Activated naive CD4-positive, alpha-beta T cell treated with anti-CD3 and anti-CD28 coated beads for 36 hours (primary cell): ENCODE measurements around the gene USF3. TPM values are rescaled to one million over a fixed set of nuclear protein-coding genes. Genes with fewer than 3 reads are reported as not detected.

Experiments
- CTCF ChIA-PET: fragments of 350-600 bp; sonication (Branson Sonifier 250); formaldehyde crosslinking; loops from one replicate; lab custom pipeline; 2021; ENCODE audit warnings: antibody characterized with exemption; lab: Charles Lee
- DNase-seq: peaks from one replicate; pipeline ENCODE4 v3.0.0-alpha.2; 2020
- H3K27ac Mint-ChIP-seq: one replicate; pipeline ENCODE4 v1.8.0; 2021; ENCODE audit warnings: mild to moderate bottlenecking, mixed read lengths
- H3K27me3 Mint-ChIP-seq: one replicate; pipeline ENCODE4 v1.8.0; 2021; ENCODE audit warnings: low read depth, mixed read lengths
- H3K36me3 Mint-ChIP-seq: one replicate; pipeline ENCODE4 v1.8.0; 2021; ENCODE audit warnings: low read depth, mixed read lengths
- H3K4me1 Mint-ChIP-seq: one replicate; pipeline ENCODE4 v1.8.0; 2021; ENCODE audit warnings: low read depth, mixed read lengths
- H3K4me3 Mint-ChIP-seq: one replicate; pipeline ENCODE4 v1.8.0; 2021; ENCODE audit warnings: mild to moderate bottlenecking, moderate library complexity, mixed read lengths
- H3K9me3 Mint-ChIP-seq: one replicate; pipeline ENCODE4 v1.8.0; 2021; ENCODE audit warnings: mixed read lengths
- intact Hi-C: fragments of 100-400 bp; cut with micrococcal nuclease; formaldehyde crosslinking; loops from one replicate; pipeline ENCODE4 v1.15.1; 2023
- total RNA-seq, 2 experiments: library from RNA; stranded (reverse); gene quantifications; one replicate each; pipeline ENCODE4 v1.2.3, GENCODE V29; 2021

USF3 gene
- total RNA-seq, 2 experiments from 2014 or later: 7.5 to 7.9 TPM

GRCh38 chr3:113697500-113698090, 1.2 kb upstream of the USF3 start:
- H3K4me1 Mint-ChIP-seq: peaks cover 25% of the 10 kb centered on the region
- no peaks in the 10 kb centered on the region for H3K27me3 Mint-ChIP-seq
- intact Hi-C loops: loop anchor here (1.0 to 2.0 kb wide), 3 partner anchors 39 to 516 kb away; partner anchors contain the start of gene GRAMD1C
- DNase-seq: no peak
- CTCF ChIA-PET: interaction anchor here (3.1 kb wide), 1 partner anchor 47 kb away, joined by 16 read pairs; the partner anchor contains the start of gene NAA50
- no peaks in the 10 kb centered on the region for H3K9me3 Mint-ChIP-seq
- no peak overlapping the region for H3K27ac Mint-ChIP-seq
- peaks cover 2% of the 10 kb centered on the region for H3K36me3 Mint-ChIP-seq
- no peak overlapping the region for H3K4me3 Mint-ChIP-seq

DNA sequence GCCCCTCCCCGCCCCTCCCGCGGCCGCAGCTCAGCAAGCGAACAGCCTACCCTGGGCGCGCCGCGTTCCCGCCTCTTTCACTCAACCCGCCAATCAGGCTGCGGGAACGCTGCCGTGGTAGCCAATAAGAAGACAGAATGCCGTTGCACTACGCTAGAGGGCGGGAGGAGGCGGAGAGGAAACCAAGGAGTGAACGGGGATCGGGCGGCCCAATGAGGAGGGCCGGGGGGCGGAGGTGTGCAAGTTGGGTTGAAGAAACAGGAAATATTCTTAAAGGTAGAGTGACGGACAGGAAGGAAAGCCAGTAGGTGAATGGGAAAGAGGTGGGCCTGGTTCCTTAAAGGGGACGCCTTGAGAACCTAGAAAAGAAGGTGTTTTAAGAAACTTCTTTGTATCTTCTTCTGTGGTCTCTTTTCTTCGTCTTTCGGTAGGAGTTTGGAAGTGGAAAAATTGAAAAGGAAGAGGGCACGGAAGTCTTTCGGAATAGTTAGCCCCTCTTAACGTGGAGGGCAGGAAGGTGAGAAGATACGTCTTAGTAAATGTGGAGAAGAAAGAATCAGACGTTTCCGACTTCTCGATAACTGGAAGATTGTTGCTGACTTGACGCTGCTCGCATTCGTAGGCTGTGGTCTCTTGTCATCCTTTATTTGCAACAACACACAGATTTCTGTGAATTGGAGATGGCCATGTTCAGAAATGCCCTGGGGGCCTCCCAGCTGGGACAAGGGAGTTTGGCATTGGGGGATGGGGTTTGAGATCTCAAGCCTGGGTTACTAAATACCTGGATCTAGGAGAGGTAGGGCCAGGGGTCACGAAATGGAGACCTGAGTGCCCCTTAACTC, 437 bp upstream of the USF3 start:
- H3K36me3 Mint-ChIP-seq: peaks cover 2% of the 10 kb centered on the region
- peaks cover 25% of the 10 kb centered on the region for H3K4me1 Mint-ChIP-seq
- H3K9me3 Mint-ChIP-seq: no peaks in the 10 kb centered on the region
- intact Hi-C loops: loop anchor here (1.0 to 2.0 kb wide), 13 partner anchors 40 to 1450 kb away; partner anchors contain the start of genes CCDC191, GRAMD1C, NAA50 and QTRT2
- H3K27me3 Mint-ChIP-seq: no peaks in the 10 kb centered on the region
- no peak overlapping the region for H3K4me3 Mint-ChIP-seq
- H3K27ac Mint-ChIP-seq: no peak overlapping the region
- CTCF ChIA-PET: interaction anchor here (3.1 kb wide), 1 partner anchor 48 kb away, joined by 16 read pairs; the partner anchor contains the start of gene NAA50
- peak; percentile 99 for DNase-seq

DNA sequence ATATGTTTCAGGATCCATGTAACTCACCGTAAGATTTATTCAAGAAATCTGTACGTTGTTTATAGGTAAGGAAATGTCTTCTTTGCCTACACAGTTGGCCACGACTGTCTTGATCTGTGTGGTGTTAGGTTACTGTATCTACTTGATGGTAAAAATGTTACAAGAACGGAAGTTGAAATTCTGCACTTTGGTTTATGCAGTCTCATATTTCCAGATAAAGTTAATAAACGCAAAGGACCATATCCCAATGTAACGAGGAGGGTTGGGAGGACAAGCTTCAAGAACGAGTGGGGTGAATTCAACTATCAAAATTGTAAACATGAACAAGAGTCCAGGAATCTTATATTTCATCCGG, 1.0 kb downstream of the USF3 start:
- Mint-ChIP-seq H3K27ac (peak overlapping the region; percentile 96), H3K4me1 (peaks cover 25% of the 10 kb centered on the region), H3K4me3 (peak overlapping the region; percentile 99), H3K9me3 (no peaks in the 10 kb centered on the region), H3K27me3 (no peaks in the 10 kb centered on the region), H3K36me3 (peaks cover 2% of the 10 kb centered on the region)
- DNase-seq: no peak
- CTCF ChIA-PET: no interaction called here
- intact Hi-C loops: no loop called here

DNA sequence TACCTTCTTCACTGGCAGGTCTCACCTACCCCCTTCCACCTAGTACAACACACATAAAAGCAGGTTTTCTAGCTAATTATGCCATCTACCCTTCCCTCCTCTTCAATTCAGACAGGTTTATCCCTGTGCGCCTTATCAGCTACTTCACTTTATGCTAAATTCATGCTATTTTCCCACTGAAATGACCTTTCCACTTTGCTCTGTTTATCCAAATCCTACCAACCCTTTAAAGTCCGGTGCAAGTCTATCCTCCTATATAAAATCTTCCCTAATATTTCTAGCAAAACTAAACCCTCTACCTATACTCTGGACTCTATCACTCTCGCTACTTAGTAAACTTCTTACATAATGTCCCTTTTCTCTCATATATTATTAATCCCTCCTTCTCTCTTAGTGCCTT, 6.0 kb downstream of the USF3 start:
- Mint-ChIP-seq H3K27ac (no peak overlapping the region), H3K4me1 (peaks cover 22% of the 10 kb centered on the region), H3K4me3 (no peak overlapping the region), H3K36me3 (peaks cover 9% of the 10 kb centered on the region), H3K27me3 (no peaks in the 10 kb centered on the region), H3K9me3 (no peaks in the 10 kb centered on the region)
- DNase-seq: no peak
- intact Hi-C loops: no loop called here
- CTCF ChIA-PET: no interaction called here

DNA sequence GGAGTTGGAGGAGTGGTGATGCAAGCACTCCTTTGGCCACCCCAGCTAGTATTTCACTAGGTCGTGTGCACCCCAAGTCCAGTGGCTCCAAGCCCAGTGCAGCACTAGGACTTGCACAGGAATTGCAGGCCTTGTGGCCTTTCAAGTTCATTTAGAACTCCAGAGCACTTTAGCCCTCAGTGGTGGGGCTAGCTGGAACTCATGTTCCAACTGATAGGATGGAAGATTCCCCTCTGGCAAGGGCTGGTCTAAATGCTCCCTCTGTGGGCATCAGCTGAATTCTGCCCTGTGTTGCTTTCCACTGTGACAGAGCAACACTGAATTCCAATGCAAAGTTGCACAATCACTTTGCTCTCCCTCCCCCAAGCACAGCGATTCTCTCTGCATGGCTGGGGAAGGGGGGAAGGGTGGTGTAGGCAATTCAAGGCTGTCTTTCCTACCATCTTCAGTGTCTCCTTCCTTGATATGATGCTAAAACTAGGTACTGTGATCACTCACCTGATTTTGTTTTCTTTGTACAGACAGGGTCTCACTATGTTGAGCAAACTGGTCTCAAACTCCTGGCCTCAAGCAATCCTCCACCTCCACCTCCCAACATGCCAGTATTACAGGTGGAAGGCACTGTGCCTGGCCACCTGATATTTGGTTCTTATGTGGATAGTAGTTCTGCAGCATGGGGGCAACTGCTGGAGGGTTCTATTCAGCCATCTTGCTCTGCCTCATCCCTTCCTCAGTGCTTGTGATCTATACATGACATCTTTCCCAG, 10.3 kb downstream of the USF3 start:
- no peak for DNase-seq
- Mint-ChIP-seq H3K4me3 (no peak overlapping the region), H3K36me3 (peaks cover 16% of the 10 kb centered on the region), H3K27me3 (no peaks in the 10 kb centered on the region), H3K9me3 (peaks cover 5% of the 10 kb centered on the region), H3K27ac (no peak overlapping the region), H3K4me1 (peaks cover 1% of the 10 kb centered on the region)
- CTCF ChIA-PET: no interaction called here
- intact Hi-C loops: no loop called here

- H3K4me3 Mint-ChIP-seq: no peak overlapping the region
- DNase-seq: no peak
- intact Hi-C loops: no loop called here
- peaks cover 16% of the 10 kb centered on the region for H3K36me3 Mint-ChIP-seq
- H3K4me1 Mint-ChIP-seq: peaks cover 2% of the 10 kb centered on the region
- no peak overlapping the region for H3K27ac Mint-ChIP-seq
- peaks cover 5% of the 10 kb centered on the region for H3K9me3 Mint-ChIP-seq
- no peaks in the 10 kb centered on the region for H3K27me3 Mint-ChIP-seq
- CTCF ChIA-PET: no interaction called here
These were observed 11.3 kb downstream of the USF3 start for GRCh38 chr3:113685124-113685523.

GRCh38 chr3:113684271-113684819, 12.1 kb downstream of the USF3 start:
- Mint-ChIP-seq H3K4me3 (no peak overlapping the region), H3K9me3 (peaks cover 5% of the 10 kb centered on the region), H3K36me3 (peaks cover 16% of the 10 kb centered on the region), H3K4me1 (peaks cover 2% of the 10 kb centered on the region), H3K27me3 (no peaks in the 10 kb centered on the region), H3K27ac (no peak overlapping the region)
- CTCF ChIA-PET: no interaction called here
- no peak for DNase-seq
- intact Hi-C loops: no loop called here

GRCh38 chr3:113678773-113679172, 17.7 kb downstream of the USF3 start:
- no peak for DNase-seq
- H3K36me3 Mint-ChIP-seq: peaks cover 12% of the 10 kb centered on the region
- no peak overlapping the region for H3K27ac Mint-ChIP-seq
- peaks cover 11% of the 10 kb centered on the region for H3K4me1 Mint-ChIP-seq
- CTCF ChIA-PET: no interaction called here
- H3K9me3 Mint-ChIP-seq: no peaks in the 10 kb centered on the region
- no peak overlapping the region for H3K4me3 Mint-ChIP-seq
- H3K27me3 Mint-ChIP-seq: no peaks in the 10 kb centered on the region
- intact Hi-C loops: no loop called here

- DNase-seq: no peak
- H3K4me3 Mint-ChIP-seq: no peak overlapping the region
- H3K9me3 Mint-ChIP-seq: no peaks in the 10 kb centered on the region
- peaks cover 11% of the 10 kb centered on the region for H3K4me1 Mint-ChIP-seq
- CTCF ChIA-PET: interaction anchor here (0.7 kb wide), 3 partner anchors 10 to 101 kb away, joined by 4 to 7 read pairs (median 6); no protein-coding TSS in a partner anchor
- H3K36me3 Mint-ChIP-seq: peaks cover 12% of the 10 kb centered on the region
- no peaks in the 10 kb centered on the region for H3K27me3 Mint-ChIP-seq
- intact Hi-C loops: no loop called here
- no peak overlapping the region for H3K27ac Mint-ChIP-seq
These were observed 18.7 kb downstream of the USF3 start for GRCh38 chr3:113677737-113678136.

DNA sequence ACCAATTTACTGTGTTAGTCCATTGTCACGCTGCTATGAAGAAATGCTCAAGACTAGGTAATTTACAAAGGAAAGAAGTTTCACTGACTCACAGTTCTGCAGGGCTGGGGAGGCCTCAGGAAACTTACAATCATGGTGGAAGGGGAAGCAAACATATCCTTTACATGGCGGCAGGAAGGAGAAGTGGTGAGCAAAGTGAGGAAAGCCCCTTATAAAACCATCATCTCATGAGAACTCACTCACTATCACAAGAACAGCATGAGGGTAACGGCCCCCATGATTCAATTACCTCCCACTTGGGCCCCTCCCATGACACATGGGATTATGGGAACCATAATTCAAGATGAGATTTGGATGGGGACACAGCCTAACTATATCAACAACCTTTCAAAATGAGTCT, 20.2 kb downstream of the USF3 start:
- Mint-ChIP-seq H3K4me1 (peaks cover 11% of the 10 kb centered on the region), H3K4me3 (no peak overlapping the region), H3K27me3 (no peaks in the 10 kb centered on the region), H3K36me3 (peaks cover 12% of the 10 kb centered on the region), H3K9me3 (no peaks in the 10 kb centered on the region), H3K27ac (no peak overlapping the region)
- intact Hi-C loops: no loop called here
- CTCF ChIA-PET: no interaction called here
- DNase-seq: no peak

DNA sequence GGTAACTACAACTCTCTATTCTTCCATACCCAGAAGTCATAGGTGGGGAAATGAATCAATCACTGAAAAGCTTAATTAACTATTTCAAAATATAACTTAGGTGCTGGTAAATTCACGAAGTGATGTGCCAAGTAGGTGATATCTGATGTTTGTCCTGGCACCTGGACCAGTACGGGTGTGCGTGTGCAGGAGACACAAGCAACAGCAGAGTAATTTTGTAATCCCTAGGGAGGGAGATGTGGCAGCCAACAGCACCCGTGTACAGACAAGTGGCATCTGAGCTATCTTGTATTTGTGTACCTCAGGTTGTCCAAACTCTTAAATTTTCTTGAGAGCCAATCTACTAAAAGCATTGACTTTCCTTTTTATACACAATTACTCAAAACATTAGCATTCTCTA, 22.8 kb downstream of the USF3 start:
- Mint-ChIP-seq H3K4me3 (no peak overlapping the region), H3K27ac (no peak overlapping the region), H3K36me3 (peaks cover 15% of the 10 kb centered on the region), H3K27me3 (no peaks in the 10 kb centered on the region), H3K4me1 (peaks cover 18% of the 10 kb centered on the region), H3K9me3 (no peaks in the 10 kb centered on the region)
- no peak for DNase-seq
- intact Hi-C loops: no loop called here
- CTCF ChIA-PET: no interaction called here

- Mint-ChIP-seq H3K9me3 (no peaks in the 10 kb centered on the region), H3K4me1 (peaks cover 20% of the 10 kb centered on the region), H3K27ac (peak overlapping the region; percentile 38), H3K27me3 (no peaks in the 10 kb centered on the region), H3K4me3 (no peak overlapping the region), H3K36me3 (peaks cover 11% of the 10 kb centered on the region)
- DNase-seq: no peak
- intact Hi-C loops: no loop called here
- CTCF ChIA-PET: interaction anchor here (0.7 kb wide), 1 partner anchor 64 kb away, joined by 3 read pairs; no protein-coding TSS in a partner anchor
These were observed 28.4 kb downstream of the USF3 start for GRCh38 chr3:113668015-113668414.
